Measurements from ENCODE around the gene THSD4. TPM values are rescaled to one million over a fixed set of nuclear protein-coding genes. Genes with fewer than 3 reads are reported as not detected.

The THSD4 gene
- total and polyA plus RNA-seq, 9 of the 15 experiments (the other 6 are each of a cell fraction or from before 2014, with no cell fraction given) = 0.04 TPM; not detected in 5

DNA sequence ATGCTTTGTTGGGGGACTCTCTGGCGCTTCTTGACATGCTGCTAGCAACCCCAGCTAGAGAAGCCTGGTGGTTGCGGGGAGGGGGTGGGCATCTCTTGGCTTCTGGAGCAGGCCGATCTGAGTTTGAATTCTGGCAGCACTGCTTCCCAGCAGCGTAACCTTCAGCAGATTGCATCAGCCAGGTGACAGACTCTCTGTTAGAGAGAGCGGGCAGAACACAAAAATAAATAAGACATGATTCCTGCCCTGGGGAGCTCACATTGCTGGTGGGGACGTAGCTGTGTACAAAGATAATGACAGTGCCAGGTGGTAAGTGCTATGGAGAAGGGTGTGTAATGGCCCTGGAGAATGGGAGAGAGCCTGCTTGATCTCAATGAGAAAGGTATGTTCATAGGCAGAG is 87.4 kb downstream of the THSD4 start:
- no peak for FAIRE-seq

More for the DNA sequence above, 87.4 kb downstream of the THSD4 start:
- CTCF ChIA-PET (ENCODE audit: low intra/inter-chr PET ratio) = no interaction called here
- POLR2A ChIA-PET = interaction anchor here (0.8 to 1.5 kb wide), 2 partner anchors 10 to 477 kb away, joined by 3 read pairs; no protein-coding TSS in a partner anchor
- Histone ChIP-seq H3K9ac (ENCODE audit: insufficient read depth in 1 of 2, low read depth in 2 of 2, low read length in 2 of 2) (no peak overlapping the region), H3K36me3 (ENCODE audit: control insufficient read depth, insufficient read depth, low read length) (no peaks in the 10 kb centered on the region), H3K79me2 (ENCODE audit: control insufficient read depth, insufficient read depth, low read length) (no peaks in the 10 kb centered on the region), H3K9me3 (replicated peaks; ENCODE audit: control insufficient read depth, insufficient read depth, low read depth, low read length) (no peaks in the 10 kb centered on the region), H3K4me3 (no peak overlapping the region), H3K27ac (ENCODE audit: extremely low read depth, low read depth, low read length) (no peak overlapping the region), H3K4me1 (replicated peaks in 1 of 2; ENCODE audit: control insufficient read depth in 2 of 2, insufficient read depth in 2 of 2, low read length in 2 of 2) (no peaks in the 10 kb centered on the region; a peak in 1 of 5 replicates), H3K9me1 (ENCODE audit: control insufficient read depth, insufficient read depth, low read length) (no peaks in the 10 kb centered on the region), H3K4me2 (ENCODE audit: insufficient read depth, low read length) (no peak overlapping the region; the same call in 1 of the 2 replicates), H3K27me3 (ENCODE audit: control insufficient read depth in 2 of 2, insufficient read depth in 2 of 2, low read length in 2 of 2) (no peaks in the 10 kb centered on the region; a peak in 2 of 5 replicates), H2AFZ (ENCODE audit: low read depth, low read length) (no peak overlapping the region), H4K20me1 (replicated peaks; ENCODE audit: control insufficient read depth, insufficient read depth, low read length) (no peaks in the 10 kb centered on the region; the same call in 1 of the 2 replicates)
- TF ChIP-seq ZSCAN32 (CRISPR knock-in tag; IDR thresholded peaks at IDR 0.05) = 0 out of 2 replicates have a peak, but pooled peaks have one; percentile 50
- no peak for TF ChIP-seq MAFK (IDR thresholded peaks at IDR 0.05; ENCODE audit: low read length)
- TF ChIP-seq, protein P1, sequence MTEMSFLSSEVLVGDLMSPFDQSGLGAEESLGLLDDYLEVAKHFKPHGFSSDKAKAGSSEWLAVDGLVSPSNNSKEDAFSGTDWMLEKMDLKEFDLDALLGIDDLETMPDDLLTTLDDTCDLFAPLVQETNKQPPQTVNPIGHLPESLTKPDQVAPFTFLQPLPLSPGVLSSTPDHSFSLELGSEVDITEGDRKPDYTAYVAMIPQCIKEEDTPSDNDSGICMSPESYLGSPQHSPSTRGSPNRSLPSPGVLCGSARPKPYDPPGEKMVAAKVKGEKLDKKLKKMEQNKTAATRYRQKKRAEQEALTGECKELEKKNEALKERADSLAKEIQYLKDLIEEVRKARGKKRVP (CRISPR knock-in tag; IDR thresholded peaks at IDR 0.05) = peak; percentile 68; the same call in 1 of the 2 replicates
- TF ChIP-seq, protein P2, sequence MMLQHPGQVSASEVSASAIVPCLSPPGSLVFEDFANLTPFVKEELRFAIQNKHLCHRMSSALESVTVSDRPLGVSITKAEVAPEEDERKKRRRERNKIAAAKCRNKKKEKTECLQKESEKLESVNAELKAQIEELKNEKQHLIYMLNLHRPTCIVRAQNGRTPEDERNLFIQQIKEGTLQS (IDR thresholded peaks at IDR 0.05) = peak; percentile 36; the same call in 1 of the 2 replicates
- TF ChIP-seq, protein P2 (CRISPR knock-in tag; conservative IDR thresholded peaks at IDR 0.05) = no peak
- no peak for TF ChIP-seq SMAD4 (CRISPR knock-in tag; conservative IDR thresholded peaks at IDR 0.05)
- TF ChIP-seq ETS2 (tag; IDR thresholded peaks at IDR 0.05; ENCODE audit: borderline replicate concordance, poor library complexity, severe bottlenecking) = no peak
- no peak for TF ChIP-seq CEBPG (CRISPR knock-in tag; IDR thresholded peaks at IDR 0.05)
- TF ChIP-seq CEBPG (tag; conservative IDR thresholded peaks at IDR 0.05 in 1 of 2, IDR thresholded peaks at IDR 0.05 in 1 of 2) = peak in 1 of 2 experiments; percentile 30; a peak in 1 of 4 replicates
- no peak for TF ChIP-seq MAFF (IDR thresholded peaks at IDR 0.05; ENCODE audit: low read length)
- 1% methylated on average over 6 of the region's 6 CpGs for WGBS (ENCODE audit: insufficient coverage, low coverage, missing lambda C conversion rate)
- no peak for DNase-seq (ENCODE audit: extremely low read depth in 1 of 4, low spot score in 3 of 4)
- BruUV-seq (replicated peaks) = no TSS peak
- intact Hi-C loops (cut with micrococcal nuclease) = no loop called here
- in situ Hi-C loops (cut with MboI) = no loop called here
- ATAC-seq = peak; percentile 56; the same call in 2 of the 3 replicates
